NCI-H2171 (cell line): ENCODE data around the gene LCOR.
"Not testable (repeated sequence)": the region's sequence is repeated elsewhere in the genome, so short reads cannot be mapped to it uniquely, and the experiment has no call there.

Source experiments
- DNase-seq: peaks from one replicate; lab custom pipeline; 2025; lab: John Stamatoyannopoulos, UW

The LCOR gene

DNA sequence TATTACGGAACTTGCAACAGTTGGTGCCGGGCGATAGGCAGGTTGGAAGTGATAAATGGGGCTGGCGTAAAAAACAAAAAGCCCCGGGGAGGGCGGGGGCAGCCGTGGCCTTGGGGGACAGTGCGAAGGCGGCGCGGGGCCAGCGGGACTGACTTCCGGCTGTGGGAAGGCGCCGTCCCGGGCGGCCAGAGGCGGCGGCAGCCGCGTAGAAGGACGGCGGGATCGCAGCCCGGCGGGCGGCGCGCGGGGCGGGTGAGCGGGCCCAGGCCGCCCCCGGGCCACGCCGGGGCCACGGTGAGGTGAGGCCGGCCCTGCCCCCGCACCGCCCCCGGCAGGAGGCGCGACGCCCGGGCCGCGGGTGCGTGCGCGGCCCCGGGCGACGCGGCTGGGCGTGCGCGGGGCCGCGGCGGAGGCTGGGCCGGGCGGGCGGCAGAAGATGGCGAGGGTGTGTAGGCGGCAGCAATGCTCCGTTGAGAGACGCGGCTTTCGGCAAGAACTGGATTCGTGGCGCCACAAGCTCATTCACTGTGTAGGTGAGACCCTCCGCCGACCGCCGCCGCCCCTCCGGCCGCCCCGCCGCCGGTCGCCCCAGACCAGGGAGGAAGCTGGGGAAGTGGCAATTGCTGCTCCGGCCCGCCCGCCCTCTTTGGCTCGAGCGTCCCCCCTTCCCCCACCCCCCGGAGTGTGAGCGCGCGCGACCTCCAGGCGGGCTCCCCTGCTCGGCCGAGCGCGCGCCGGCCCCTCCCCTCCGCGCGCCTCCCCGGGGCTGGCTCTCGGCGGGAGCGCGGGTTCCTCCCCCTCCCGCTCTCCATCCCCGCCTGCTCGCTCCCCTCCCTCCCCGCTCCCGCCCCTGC, at the start of gene LCOR:
Gene LCOR, plus strand, starts transcription at position 432 of the 854 bp plus-strand sequence. CDS start 116,760 bp downstream, outside the sequence.
- DNase-seq: peak; percentile 71

- DNase-seq: no peak
Observed at GRCh38 chr10:96784253-96784652, 47.8 kb upstream of the LCOR start.

DNA sequence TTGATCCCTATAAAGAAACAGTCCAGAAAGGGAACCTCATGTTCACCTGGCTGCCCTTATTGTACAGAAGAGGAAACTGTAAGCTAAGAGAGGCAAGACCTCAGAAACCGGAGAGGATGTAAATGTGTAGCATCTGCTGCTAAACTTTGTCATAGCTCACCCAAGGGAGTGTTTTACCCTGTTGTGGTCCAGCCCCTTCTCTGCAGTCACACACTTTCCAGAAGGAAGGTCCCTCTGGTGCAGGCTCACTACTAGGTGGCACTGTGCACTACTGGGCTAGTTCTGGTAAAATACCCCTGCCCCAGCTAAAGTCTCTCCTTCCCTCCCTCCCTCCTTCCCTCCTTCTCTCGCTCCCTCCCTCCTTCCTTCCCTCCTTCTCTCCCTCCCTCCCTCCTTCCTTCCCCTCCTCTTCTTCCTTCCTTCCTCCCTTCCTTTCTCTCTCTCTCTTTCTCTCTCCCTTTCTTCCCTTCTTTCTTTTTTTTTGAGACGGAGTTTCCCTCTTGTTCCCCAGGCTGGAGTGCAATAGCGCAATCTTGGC, 42.5 kb upstream of the LCOR start:
- peak; percentile 40 for DNase-seq

DNA sequence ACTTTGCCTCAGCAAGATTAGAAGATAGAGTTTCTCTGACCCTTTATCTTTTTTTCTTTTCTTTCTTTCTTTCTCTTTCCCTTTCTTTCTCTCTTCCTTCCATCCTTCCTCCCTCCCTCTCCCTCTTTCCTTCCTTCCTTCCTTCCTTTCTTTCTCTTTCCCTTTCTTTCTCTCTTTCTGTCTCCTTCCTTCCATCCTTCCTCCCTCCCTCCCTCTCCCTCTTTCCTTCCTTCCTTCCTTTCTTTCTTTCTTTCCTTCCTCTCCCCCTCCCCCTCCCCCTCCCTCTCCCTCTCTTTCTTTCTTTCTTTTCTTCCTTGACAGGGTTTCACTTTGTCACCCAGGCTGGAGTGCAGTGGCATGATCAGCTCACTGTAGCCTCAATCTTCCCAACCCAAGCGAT, 40.2 kb upstream of the LCOR start:
- no peak for DNase-seq

DNA sequence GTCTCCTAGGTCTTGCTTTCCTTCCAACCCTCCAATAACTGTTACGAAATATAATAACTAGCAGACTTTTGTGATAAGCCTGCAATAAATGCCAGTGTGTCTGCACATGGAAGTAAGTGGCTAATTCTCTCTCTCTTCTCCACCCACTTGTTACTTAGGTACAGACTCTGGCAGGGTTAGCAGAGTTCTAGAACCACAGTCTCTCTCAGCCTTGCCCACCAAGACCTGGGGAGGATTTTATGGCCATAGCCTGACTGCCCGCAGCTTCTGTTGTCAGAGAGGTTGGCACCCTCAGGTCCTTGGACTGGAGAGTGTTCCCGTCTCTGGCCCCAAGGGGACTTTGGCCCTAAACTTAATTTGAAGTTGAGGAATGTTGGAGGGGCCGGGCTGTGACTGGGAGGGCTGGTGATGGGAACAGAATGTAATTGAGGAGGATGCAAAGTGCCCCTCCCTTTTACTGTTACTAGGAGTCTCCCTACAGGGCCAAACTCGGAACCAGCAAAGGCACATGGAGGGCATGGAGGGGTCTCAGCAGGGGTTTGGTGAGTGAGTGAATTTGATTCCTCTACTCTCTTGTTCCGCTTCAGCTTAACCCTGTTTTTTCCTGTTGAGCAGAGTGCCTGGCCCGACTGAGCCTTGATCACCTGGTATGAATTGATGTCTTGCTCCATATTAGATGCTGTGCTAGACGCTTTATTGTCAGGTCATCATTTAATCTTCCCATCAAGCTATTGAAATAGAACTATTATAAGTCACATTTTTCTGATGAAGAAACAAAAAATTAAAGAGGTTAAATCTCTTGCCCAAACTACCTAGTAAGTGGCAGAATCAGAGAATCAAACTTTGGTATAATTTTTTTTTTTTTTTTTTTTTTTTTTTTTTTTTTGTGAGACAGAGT, 37.0 kb upstream of the LCOR start:
- DNase-seq: no peak

DNA sequence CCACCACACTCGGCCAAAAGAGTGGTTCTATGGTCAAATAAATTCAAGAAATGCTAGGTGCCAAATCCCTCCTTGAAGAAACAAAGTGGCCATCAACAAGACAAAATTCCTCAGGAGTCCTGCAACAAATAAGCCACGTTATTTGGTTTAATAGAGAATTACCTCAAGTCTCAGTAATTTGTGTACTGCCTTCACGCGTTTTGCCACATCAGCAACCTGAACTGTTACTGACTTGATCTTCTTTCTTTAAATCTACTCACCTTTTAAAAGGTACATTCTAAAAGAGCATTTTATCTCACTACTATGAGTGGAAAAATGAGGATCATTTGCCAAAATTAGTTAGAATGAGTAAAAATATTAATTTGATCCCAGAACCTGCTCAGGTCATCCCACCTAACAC, 34.6 kb upstream of the LCOR start:
- DNase-seq: no peak

DNA sequence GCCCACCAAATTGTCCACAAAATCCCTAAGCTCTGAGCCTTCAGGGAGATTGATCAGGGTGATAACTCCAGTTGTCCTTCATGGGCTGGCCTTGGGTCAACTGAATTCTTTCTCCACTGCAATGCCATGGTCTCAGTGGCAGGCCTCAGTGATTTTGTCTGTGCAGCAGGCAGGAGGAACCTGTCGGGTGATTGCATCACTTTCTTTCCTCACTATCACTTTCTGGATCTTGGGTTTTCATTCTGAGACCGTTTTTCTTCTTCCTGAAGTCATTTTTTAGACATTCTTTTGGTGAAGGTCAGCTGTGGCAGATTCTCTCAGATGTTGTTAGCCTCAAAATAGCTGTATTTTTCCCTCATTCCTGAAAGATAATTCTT, 28.8 kb upstream of the LCOR start:
- DNase-seq: no peak

DNA sequence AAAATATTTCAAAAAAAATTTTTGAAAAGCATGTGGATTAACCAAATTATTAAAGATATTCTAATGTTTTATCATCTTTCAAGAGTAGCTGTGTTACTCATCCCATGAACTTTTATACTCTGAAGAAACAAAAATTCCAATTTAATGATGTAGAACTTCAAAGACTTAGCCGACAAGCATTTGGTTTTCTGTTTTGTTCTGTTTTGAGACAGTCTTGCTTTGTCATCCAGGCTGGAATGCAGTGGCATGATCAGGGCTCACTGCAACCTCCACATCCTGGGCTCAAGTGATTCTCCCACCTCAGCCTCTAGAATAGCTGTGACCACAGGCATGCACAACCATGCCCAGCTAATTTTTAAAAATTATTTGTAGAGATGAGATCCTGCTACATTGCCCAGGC, 17.8 kb upstream of the LCOR start:
- no peak for DNase-seq

DNA sequence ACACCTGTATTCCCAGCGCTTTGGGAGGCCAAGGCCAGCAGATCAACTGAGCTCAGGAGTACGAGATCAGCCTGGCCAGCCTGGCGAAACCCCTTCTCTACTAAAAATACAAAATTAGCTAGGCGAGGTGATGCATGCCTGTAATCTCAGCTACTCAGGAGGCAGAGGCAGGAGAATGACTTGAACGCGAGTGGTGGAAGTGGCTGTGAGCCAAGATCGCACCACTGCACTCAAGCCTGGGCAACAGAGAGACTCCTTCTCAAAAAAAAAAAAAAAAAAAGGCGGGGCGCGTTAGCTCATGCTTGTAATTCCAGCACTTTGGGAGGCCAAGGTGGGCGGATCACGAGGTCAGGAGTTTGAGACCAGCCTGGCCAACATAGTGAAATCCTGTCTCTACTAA, 13.1 kb upstream of the LCOR start:
- DNase-seq: not testable (repeated sequence)

DNA sequence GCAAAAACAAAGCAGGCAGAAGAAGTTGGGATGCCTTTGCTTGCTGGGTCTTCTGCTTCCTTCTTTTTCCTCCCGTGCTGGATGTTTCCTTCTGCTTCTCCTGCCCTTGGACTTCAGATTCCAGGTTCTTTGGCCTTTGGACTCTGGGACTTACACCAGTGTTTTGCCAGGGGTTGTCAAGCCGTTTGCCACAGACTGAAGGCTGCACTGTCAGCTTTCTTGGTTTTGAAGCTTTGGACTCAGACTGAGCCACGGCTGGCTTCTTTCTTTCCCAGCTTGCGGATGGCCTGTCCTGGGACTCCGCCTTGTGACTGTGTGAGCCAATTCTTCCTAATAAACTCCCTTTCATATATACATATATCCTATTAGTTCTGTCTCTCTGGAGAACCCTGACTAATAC, 11.3 kb upstream of the LCOR start:
- DNase-seq: no peak

DNA sequence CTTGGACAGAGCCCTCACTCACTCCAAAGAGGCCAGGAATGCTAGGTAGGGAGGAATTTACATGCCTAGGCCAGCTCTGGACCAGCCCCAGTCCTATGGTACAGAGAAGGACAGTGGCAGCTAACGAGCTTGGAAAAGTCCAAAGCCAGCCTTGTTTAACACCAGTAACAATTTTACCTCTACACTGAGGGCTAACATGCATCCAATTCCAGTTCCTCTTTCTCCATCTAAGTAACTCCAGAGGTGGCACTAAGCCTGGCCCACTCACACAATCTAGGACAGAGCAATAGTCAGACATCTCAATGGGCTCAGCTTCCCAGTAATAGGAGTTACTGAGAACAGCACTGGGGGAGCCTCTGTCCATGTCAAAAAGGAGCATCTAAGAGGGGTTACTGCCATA, 5.7 kb upstream of the LCOR start:
- no peak for DNase-seq

GRCh38 chr10:96828609-96829008, 3.5 kb upstream of the LCOR start:
- no peak for DNase-seq

DNA sequence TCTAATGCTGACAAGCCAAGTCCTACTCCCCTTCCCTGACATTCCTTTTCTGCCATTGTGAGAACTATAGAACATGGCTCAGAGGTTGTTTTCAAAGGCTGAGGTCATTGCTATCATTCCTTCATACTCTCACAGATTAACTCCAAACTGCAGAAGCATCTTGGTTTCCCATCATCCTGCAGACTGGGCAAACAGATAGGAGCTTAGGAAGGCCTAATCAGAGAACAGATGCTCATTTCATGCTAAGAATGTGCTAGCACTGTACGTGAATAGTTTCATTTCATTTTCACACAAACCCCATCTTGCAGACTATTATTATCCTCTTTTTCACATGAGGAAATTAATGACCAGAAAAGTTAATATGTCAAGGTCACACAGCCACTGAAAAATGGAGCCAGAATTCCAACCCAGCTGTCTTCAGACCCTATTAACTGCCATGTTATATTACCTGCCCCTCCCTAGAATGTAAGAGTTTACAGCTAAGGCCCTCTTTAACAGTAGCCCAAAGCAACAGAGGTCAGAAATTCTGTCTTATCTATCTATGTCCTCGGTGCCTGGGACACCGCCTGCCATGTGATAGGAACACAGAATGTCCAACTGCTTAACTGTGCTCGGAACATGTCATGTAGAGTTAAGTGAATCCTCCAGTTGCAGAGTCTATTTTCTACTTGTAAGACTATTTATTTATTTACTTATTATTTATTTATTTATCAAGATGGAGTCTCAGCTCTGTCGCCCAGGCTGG, 2.9 kb upstream of the LCOR start:
- no peak for DNase-seq

DNA sequence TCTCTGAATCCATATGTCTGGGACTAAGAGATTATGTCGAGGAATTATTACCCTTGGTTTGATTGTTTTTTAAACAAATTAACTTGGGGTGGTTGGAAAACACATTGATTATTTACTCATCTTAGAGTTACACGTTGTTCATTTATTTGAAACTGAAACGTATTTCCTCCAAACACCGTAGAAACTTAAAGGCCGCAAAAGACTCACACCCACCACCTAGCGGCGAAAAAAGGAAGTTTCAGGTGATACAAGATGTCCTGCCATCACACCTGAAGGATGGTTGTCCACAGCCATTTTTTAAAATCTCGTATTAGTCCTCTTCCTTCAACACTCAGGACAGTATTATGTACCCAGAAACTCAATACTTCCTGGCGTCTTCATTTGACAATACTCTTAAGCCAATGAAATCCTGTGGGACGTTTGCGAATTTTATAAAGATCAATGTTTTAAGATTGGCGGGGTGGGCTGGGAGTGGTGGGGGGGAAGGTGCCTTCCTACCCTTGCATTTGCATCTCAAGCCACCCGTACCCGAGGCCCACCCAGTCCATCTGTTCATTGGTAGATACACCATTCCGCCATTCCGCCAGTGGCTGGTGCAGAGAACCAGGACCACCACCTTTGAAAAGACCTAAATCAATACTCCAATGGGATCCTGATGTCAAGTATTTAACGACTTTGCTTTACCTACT, 1.4 kb upstream of the LCOR start:
- DNase-seq: peak; percentile 11

DNA sequence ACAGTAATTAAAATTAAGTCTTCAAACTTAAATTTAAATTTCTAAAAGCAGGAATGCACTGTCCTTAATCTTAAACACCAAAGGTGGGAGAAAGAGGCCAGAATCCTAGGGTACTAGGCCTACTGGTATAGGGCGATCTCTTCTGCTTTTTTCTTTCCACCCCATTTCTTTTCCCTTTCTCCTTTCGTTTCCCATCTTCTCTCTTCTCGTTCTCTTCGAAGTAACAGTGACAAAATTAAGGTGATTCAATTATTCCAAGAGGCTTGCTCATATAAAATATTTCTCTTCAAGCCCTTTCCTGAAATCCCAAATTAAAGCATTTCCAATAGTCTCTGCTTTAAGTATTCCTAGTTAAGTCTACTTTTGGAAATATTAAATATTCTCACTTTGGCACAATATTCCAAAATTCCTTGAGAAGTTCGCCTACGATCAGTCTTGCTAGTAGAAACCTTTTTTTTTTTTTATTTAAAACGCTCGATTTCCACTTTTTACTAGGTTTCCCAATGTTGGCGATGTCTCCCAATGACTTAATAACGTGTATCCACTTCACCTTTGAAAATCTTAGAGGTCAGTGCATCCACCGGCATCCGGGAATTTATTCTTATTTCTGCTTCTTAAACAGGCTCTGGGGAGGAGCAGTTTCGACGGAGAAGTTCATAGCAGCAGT, 765 bp upstream of the LCOR start:
- DNase-seq: no peak

DNA sequence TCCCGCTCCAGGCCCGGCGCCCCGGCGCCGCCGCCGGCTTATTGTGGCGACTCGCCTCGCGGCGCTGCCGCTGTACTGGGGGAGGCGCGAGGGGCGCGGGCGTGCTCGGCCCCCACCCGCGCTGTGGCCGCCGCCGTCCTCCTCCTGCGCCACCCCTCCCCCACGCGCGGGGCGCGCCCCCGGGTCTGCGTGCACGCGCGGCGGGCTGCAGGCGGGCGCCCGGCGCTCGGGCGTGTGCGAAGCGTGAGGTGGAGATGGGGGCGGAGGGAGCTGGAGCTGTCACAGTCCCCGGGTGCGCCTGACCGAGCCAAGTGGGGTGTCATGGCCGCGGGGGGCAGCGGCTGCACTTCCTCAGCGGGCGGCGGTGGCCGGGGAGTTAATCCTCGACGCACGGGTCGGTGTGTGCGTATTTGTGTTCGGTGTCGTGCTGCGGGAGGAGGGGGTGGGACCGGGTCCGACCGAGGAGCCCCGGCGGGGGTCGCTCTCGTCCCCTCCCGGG, 672 bp downstream of the LCOR start:
- peak; percentile 56 for DNase-seq

- DNase-seq: no peak
Observed at GRCh38 chr10:96833220-96834001, 1.3 kb downstream of the LCOR start.

DNA sequence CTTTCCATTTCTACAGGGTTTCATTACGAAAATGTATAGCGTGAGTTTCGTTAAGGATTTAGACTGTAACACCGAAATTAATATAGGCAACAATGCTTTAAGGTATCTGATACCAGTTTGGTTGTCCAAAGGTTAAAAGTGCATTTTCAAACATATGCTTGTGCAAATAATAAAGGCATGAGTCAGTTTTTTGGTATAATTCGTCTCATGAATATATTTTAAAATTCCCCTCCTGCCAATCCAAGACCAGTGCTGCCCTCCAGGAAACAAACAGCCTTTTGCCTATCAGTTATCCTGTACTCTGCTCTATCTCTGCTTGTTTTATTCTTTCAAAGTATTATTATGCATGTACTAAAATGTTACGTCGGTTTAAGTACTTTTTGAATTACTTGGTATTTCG, 2.0 kb downstream of the LCOR start:
- no peak for DNase-seq

DNA sequence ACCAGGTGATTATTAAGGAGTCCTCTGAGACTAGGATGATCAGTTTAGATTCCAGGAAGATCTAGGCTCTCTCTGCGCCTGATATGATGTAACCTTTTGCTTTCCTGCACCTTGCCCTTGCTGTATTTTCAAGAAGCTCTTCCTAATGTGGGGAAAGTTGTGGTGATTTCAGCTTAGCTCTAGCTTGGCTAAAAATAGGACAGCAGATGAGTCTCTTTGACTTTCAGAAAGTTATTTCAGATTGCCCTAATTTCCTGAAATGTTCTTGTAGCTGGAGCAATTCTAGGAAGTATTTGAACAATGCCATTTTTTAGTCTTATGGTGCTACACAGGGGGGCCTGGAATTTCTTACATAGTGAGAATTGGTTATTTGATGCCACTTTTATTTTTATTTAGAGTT, 3.8 kb downstream of the LCOR start:
- no peak for DNase-seq

DNA sequence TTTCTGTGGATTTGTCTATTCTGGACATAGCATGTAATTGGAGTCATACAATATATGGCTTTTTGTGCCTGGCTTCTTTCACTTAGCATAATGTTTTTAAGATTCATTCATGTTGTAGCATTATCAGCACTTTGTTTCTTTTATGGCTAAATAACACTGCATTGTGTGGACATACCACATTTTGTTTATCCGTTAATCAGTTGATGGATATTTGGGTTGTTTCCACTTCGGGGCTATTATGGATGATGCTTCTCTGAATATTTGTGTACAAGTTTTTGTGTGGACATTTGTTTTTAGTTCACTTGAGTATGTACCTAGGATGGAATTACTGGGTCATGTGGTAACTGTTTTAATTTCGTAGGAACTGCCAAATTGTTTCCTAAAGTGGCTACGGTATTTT, 6.4 kb downstream of the LCOR start:
- DNase-seq: no peak
